Stimulated activated naive B cell treated with anti-CD40 and anti-IgM and Interleukin-4, amounts not matched to agents 10 μg/mL and 1 μg/mL and 100 μg/mL, for 72 hours (primary cell): ENCODE results near the gene SCAMP3.
A peak's percentile ranks its signal among the peaks of the same experiment; 100 is the strongest.
"Not testable (repeated sequence)": the region's sequence is repeated elsewhere in the genome, so short reads cannot be mapped to it uniquely, and the experiment has no call there.

Experiments used
- ATAC-seq, 2 donors: fragments of 150-1000 bp; cut with Tn5 transposase; replicated peaks; 2 replicates each; pipeline ENCODE4 v1.10.0; 2021; ENCODE audit warnings: moderate library complexity in 1 of 2
- DNase-seq: peaks from one replicate; pipeline ENCODE4 v3.0.0; 2021
- H3K27ac Mint-ChIP-seq: one replicate; pipeline ENCODE4 v1.8.0; 2022; ENCODE audit warnings: mild to moderate bottlenecking, mixed read lengths
- H3K27me3 Mint-ChIP-seq, 2 donors: one replicate each; pipeline ENCODE4 v1.8.0; 2022; ENCODE audit warnings: mixed read lengths in 2 of 2
- H3K36me3 Mint-ChIP-seq, 2 donors: one replicate each; pipeline ENCODE4 v1.8.0; 2022; ENCODE audit warnings: mixed read lengths in 2 of 2, mild to moderate bottlenecking in 1 of 2
- H3K4me1 Mint-ChIP-seq, 2 donors: one replicate each; pipeline ENCODE4 v1.8.0; 2022; ENCODE audit warnings: mixed read lengths in 2 of 2, mild to moderate bottlenecking in 1 of 2
- H3K4me3 Mint-ChIP-seq, 2 donors: one replicate each; pipeline ENCODE4 v1.8.0; 2022; ENCODE audit warnings: mild to moderate bottlenecking in 2 of 2, mixed read lengths in 2 of 2, moderate library complexity in 1 of 2
- H3K9me3 Mint-ChIP-seq, 2 donors: one replicate each; pipeline ENCODE4 v1.8.0; 2022; ENCODE audit warnings: mixed read lengths in 2 of 2, mild to moderate bottlenecking in 1 of 2

Gene SCAMP3

GRCh38 chr1:155241069-155241679 lies 21.0 kb downstream of the SCAMP3 start:
- peak overlapping the region; percentile 79 for H3K27ac Mint-ChIP-seq
- DNase-seq (peak; percentile 52), ATAC-seq (peak; percentile 44 to 48)
- peaks cover 15 to 37% of the 10 kb centered on the region in 2 donors for H3K36me3 Mint-ChIP-seq
- H3K27me3 Mint-ChIP-seq, result no peaks in the 10 kb centered on the region
- H3K4me3 Mint-ChIP-seq, result peak overlapping the region; percentile 83 to 85
- peaks cover 27 to 44% of the 10 kb centered on the region in 2 donors for H3K4me1 Mint-ChIP-seq
- no peaks in the 10 kb centered on the region for H3K9me3 Mint-ChIP-seq

- Mint-ChIP-seq H3K4me1 (peaks cover 9 to 21% of the 10 kb centered on the region in 2 donors), H3K4me3 (no peak overlapping the region), H3K27me3 (no peaks in the 10 kb centered on the region), H3K36me3 (peaks cover 22 to 37% of the 10 kb centered on the region in 2 donors), H3K27ac (no peak overlapping the region), H3K9me3 (no peaks in the 10 kb centered on the region)
- DNase-seq (no peak), ATAC-seq (no peak)
Observed at GRCh38 chr1:155236451-155236850, 25.7 kb downstream of the SCAMP3 start.

GRCh38 chr1:155235375-155235774 lies 26.8 kb downstream of the SCAMP3 start:
- DNase-seq, H3K27ac Mint-ChIP-seq, H3K4me1 Mint-ChIP-seq, ATAC-seq, H3K4me3 Mint-ChIP-seq, H3K9me3 Mint-ChIP-seq, H3K27me3 Mint-ChIP-seq: not testable (repeated sequence)
- H3K36me3 Mint-ChIP-seq, result peaks cover 22 to 32% of the 10 kb centered on the region in 2 donors

GRCh38 chr1:155233502-155233901 lies 28.7 kb downstream of the SCAMP3 start:
- H3K9me3 Mint-ChIP-seq, H3K27me3 Mint-ChIP-seq, H3K4me3 Mint-ChIP-seq, H3K4me1 Mint-ChIP-seq, DNase-seq, ATAC-seq, H3K27ac Mint-ChIP-seq: not testable (repeated sequence)
- H3K36me3 Mint-ChIP-seq, result peaks cover 14 to 26% of the 10 kb centered on the region in 2 donors

GRCh38 chr1:155232001-155232978 lies 29.9 kb downstream of the SCAMP3 start:
- peaks cover 10 to 18% of the 10 kb centered on the region in 2 donors for H3K36me3 Mint-ChIP-seq
- not testable (repeated sequence) for H3K27me3 Mint-ChIP-seq, DNase-seq

GRCh38 chr1:155231302-155231701 lies 30.9 kb downstream of the SCAMP3 start:
- not testable (repeated sequence) for H3K27me3 Mint-ChIP-seq, H3K4me3 Mint-ChIP-seq, DNase-seq, H3K4me1 Mint-ChIP-seq, ATAC-seq, H3K9me3 Mint-ChIP-seq, H3K27ac Mint-ChIP-seq
- peaks cover 9 to 12% of the 10 kb centered on the region in 2 donors for H3K36me3 Mint-ChIP-seq

More at GRCh38 chr1:155232001-155232978, 29.9 kb downstream of the SCAMP3 start:
- H3K4me3 Mint-ChIP-seq, ATAC-seq, H3K9me3 Mint-ChIP-seq, H3K4me1 Mint-ChIP-seq: not testable (repeated sequence)
- peak overlapping the region; percentile 37 for H3K27ac Mint-ChIP-seq

- H3K27me3 Mint-ChIP-seq, result no peaks in the 10 kb centered on the region
- ATAC-seq, result no peak
- H3K27ac Mint-ChIP-seq, result peak overlapping the region; percentile 95
- H3K9me3 Mint-ChIP-seq, result no peaks in the 10 kb centered on the region
- H3K36me3 Mint-ChIP-seq, result peaks cover 0 to 3% of the 10 kb centered on the region in 2 donors
- DNase-seq, result no peak
- peaks cover 26 to 37% of the 10 kb centered on the region in 2 donors for H3K4me1 Mint-ChIP-seq
- peak overlapping the region; percentile 84 to 89 for H3K4me3 Mint-ChIP-seq
Observed at GRCh38 chr1:155228096-155228427, 34.1 kb downstream of the SCAMP3 start.

GRCh38 chr1:155227261-155228095 lies 34.7 kb downstream of the SCAMP3 start:
- peak; percentile 91 to 95 for ATAC-seq
- no peaks in the 10 kb centered on the region for H3K27me3 Mint-ChIP-seq

GRCh38 chr1:155226910-155227260 lies 35.3 kb downstream of the SCAMP3 start:
- DNase-seq, result no peak
- ATAC-seq, result peak; percentile 50 to 57
- no peaks in the 10 kb centered on the region for H3K9me3 Mint-ChIP-seq
- peak overlapping the region; percentile 95 for H3K27ac Mint-ChIP-seq
- H3K4me1 Mint-ChIP-seq, result peaks cover 31 to 41% of the 10 kb centered on the region in 2 donors
- no peaks in the 10 kb centered on the region for H3K27me3 Mint-ChIP-seq
- H3K4me3 Mint-ChIP-seq, result peak overlapping the region; percentile 84 to 89
- H3K36me3 Mint-ChIP-seq, result peaks cover 0 to 3% of the 10 kb centered on the region in 2 donors

More at GRCh38 chr1:155227261-155228095, 34.7 kb downstream of the SCAMP3 start:
- peaks cover 29 to 41% of the 10 kb centered on the region in 2 donors for H3K4me1 Mint-ChIP-seq
- peak overlapping the region; percentile 95 for H3K27ac Mint-ChIP-seq
- peak; percentile 96 for DNase-seq
- H3K9me3 Mint-ChIP-seq, result no peaks in the 10 kb centered on the region
- peaks cover 0 to 3% of the 10 kb centered on the region in 2 donors for H3K36me3 Mint-ChIP-seq
- H3K4me3 Mint-ChIP-seq, result peak overlapping the region; percentile 84 to 89

- Mint-ChIP-seq H3K4me1 (peaks cover 31 to 41% of the 10 kb centered on the region in 2 donors), H3K27me3 (no peaks in the 10 kb centered on the region), H3K9me3 (no peaks in the 10 kb centered on the region), H3K27ac (peak overlapping the region; percentile 95), H3K36me3 (peaks cover 0 to 3% of the 10 kb centered on the region in 2 donors), H3K4me3 (peak overlapping the region; percentile 84 to 89)
- peak; percentile 56 for DNase-seq
- peak; percentile 46 to 50 for ATAC-seq
Observed at GRCh38 chr1:155226188-155226909, 35.8 kb downstream of the SCAMP3 start.

- not testable (repeated sequence) for H3K36me3 Mint-ChIP-seq, H3K27me3 Mint-ChIP-seq, H3K9me3 Mint-ChIP-seq, ATAC-seq, DNase-seq
- Mint-ChIP-seq H3K4me1 (peaks cover 31 to 41% of the 10 kb centered on the region in 2 donors), H3K27ac (peak overlapping the region; percentile 47), H3K4me3 (peak overlapping the region in 1 of 2 donors; percentile 28)
Observed at GRCh38 chr1:155225404-155225759, 36.8 kb downstream of the SCAMP3 start.

GRCh38 chr1:155223047-155223446 lies 39.1 kb downstream of the SCAMP3 start:
- H3K9me3 Mint-ChIP-seq, result no peaks in the 10 kb centered on the region
- H3K27me3 Mint-ChIP-seq, result no peaks in the 10 kb centered on the region
- no peak for ATAC-seq
- H3K27ac Mint-ChIP-seq, result peak overlapping the region; percentile 37
- H3K36me3 Mint-ChIP-seq, result peaks cover 0 to 3% of the 10 kb centered on the region in 2 donors
- H3K4me3 Mint-ChIP-seq, result peak overlapping the region in 1 of 2 donors; percentile 19
- H3K4me1 Mint-ChIP-seq, result peaks cover 34 to 50% of the 10 kb centered on the region in 2 donors
- no peak for DNase-seq

GRCh38 chr1:155220211-155220965 lies 41.8 kb downstream of the SCAMP3 start:
- H3K36me3 Mint-ChIP-seq, H3K9me3 Mint-ChIP-seq, DNase-seq, H3K4me3 Mint-ChIP-seq, H3K27ac Mint-ChIP-seq, H3K27me3 Mint-ChIP-seq, ATAC-seq: not testable (repeated sequence)
- peaks cover 19 to 34% of the 10 kb centered on the region in 2 donors for H3K4me1 Mint-ChIP-seq
